PFSK-1 (cell line): ENCODE results near the gene CUL4A.

Experiments
- FOXP2 ChIP-seq: optimal IDR thresholded peaks from 2 replicates; pipeline ENCODE3; 2011; ENCODE audit warnings: borderline replicate concordance, control low read depth, inconsistent platforms; ENCODE audit not compliant: insufficient read depth; ENCODE audit errors: extremely low read length, extremely low read depth
- POLR2AphosphoS5 ChIP-seq: IDR thresholded peaks from 2 replicates; pipeline ENCODE4 v1.6.1; 2012; ENCODE audit warnings: low read depth, mild to moderate bottlenecking, control low read depth, low read length, moderate library complexity
- SIN3A ChIP-seq: IDR thresholded peaks from 2 replicates; pipeline ENCODE4 v1.6.1; 2012; ENCODE audit warnings: mild to moderate bottlenecking, low read length, moderate library complexity, borderline replicate concordance; ENCODE audit not compliant: insufficient read depth
- TAF1 ChIP-seq: IDR thresholded peaks from 2 replicates; pipeline ENCODE4 v1.6.1; 2012; ENCODE audit warnings: low read length, control low read depth, borderline replicate concordance; ENCODE audit not compliant: insufficient read depth
- TF ChIP-seq, protein P1 (sequence below), 2 experiments: IDR thresholded peaks; 2 replicates each; pipeline versions ENCODE4 v1.6.1 to v1.8.0; 2011 to 2012; ENCODE audit warnings: low read depth in 2 of 2, low read length in 2 of 2, control low read depth in 1 of 2, inconsistent platforms in 1 of 2, mild to moderate bottlenecking in 1 of 2, moderate library complexity in 1 of 2; ENCODE audit not compliant: insufficient read depth in 1 of 2

Gene CUL4A

DNA sequence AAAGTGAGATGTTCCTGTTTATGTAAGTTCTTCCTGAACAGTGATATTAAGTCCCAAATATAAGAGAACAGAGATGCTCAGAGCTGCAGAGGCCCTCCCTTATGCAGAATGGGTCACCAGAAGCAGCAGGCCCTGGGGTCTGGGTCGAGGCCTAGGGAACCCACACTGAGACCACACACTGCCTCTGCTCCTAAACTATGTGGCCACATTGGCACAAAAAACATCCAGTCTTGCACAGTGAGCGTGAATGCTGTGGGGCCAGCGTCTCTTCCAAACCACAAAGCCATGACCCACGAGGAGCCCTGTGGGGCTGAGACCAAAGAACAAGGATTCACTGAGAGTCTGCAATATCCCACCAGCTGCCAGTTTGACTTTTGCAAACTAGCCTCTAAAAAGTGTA lies 27.4 kb upstream of the CUL4A start:
- TF ChIP-seq SIN3A (no peak), FOXP2 (no peak), TAF1 (no peak), POLR2AphosphoS5 (no peak)
- TF ChIP-seq, protein P1, sequence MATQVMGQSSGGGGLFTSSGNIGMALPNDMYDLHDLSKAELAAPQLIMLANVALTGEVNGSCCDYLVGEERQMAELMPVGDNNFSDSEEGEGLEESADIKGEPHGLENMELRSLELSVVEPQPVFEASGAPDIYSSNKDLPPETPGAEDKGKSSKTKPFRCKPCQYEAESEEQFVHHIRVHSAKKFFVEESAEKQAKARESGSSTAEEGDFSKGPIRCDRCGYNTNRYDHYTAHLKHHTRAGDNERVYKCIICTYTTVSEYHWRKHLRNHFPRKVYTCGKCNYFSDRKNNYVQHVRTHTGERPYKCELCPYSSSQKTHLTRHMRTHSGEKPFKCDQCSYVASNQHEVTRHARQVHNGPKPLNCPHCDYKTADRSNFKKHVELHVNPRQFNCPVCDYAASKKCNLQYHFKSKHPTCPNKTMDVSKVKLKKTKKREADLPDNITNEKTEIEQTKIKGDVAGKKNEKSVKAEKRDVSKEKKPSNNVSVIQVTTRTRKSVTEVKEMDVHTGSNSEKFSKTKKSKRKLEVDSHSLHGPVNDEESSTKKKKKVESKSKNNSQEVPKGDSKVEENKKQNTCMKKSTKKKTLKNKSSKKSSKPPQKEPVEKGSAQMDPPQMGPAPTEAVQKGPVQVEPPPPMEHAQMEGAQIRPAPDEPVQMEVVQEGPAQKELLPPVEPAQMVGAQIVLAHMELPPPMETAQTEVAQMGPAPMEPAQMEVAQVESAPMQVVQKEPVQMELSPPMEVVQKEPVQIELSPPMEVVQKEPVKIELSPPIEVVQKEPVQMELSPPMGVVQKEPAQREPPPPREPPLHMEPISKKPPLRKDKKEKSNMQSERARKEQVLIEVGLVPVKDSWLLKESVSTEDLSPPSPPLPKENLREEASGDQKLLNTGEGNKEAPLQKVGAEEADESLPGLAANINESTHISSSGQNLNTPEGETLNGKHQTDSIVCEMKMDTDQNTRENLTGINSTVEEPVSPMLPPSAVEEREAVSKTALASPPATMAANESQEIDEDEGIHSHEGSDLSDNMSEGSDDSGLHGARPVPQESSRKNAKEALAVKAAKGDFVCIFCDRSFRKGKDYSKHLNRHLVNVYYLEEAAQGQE (IDR thresholded peaks at IDR 0.05; ENCODE audit: insufficient read depth in 1 of 2, low read depth in 2 of 2, low read length in 2 of 2), result no peak

DNA sequence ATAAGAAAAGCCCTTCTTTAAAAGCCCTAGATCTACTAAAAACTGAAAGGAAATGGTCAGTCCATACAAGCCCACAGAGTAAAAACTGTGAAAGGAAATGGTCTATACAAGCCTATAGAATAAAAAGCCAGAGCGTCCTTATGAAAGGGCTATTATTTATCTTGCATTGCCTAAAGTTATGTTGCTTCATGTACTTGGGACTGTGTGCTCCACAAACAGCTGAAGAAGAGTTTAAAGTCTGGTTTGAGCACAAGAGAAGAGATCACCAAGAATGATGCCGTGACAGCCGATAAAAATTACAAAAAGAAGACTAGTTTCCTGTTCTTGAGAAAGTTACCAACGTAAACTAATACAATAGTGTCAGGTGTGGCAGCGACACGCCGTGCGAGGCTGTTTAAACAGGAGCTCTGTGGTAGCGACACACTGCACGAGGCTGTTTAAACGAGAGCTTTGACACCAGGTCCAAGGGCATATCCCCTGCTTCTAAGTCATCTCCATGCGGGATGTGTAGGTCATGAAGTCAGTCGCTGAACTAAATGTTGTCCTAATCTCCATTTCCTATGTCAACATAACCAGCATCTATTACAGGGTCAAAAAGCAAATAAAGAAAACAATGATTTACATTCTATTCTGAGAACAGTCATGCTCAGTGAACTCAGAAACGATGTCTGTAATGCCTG lies 25.8 kb upstream of the CUL4A start:
- TF ChIP-seq FOXP2 (no peak), POLR2AphosphoS5 (no peak), SIN3A (no peak), TAF1 (no peak)
- TF ChIP-seq, protein P1 (IDR thresholded peaks at IDR 0.05; ENCODE audit: insufficient read depth in 1 of 2, low read depth in 2 of 2, low read length in 2 of 2), result no peak

DNA sequence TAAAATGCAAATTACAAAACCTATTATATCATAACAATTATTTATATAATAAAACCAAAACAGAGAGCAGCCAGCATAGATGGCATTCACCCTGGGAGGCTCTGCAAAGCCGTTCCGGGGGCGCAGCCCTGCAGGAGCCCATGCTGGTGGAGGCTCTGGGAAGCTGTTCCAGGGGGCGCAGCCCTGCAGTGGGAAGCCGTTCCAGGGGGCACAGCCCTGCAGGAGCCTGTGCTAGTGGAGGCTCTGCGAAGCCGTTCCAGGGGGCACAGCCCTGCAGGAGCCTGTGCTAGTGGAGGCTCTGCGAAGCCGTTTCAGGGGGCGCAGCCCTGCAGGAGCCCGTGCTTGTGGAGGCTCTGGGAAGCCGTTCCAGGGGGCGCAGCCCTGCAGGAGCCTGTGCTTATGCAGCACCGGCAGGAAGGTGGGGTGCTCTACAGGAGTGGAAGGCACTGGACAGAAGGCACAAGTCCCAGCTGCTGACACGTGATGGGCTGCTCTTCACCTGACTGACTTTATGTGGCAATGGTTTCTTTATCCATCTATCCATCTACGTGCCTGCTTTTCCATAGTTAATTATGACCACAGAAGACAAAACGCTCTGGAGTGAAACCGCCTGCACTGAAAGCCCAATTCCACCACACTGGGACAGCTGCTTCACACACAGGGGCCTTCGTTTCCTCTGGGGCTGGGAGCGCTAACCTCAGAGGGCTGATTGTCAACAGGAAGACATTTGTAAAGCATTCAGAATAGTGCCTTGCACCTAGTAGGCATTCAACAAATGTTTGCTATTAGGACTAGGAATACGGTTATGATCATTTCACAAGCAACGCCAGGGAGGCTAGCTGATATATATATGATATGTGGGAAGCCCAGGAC lies 24.6 kb upstream of the CUL4A start:
- TF ChIP-seq, protein P1 (IDR thresholded peaks at IDR 0.05; ENCODE audit: insufficient read depth in 1 of 2, low read depth in 2 of 2, low read length in 2 of 2), result no peak
- TF ChIP-seq FOXP2 (no peak), TAF1 (no peak), SIN3A (no peak), POLR2AphosphoS5 (no peak)

DNA sequence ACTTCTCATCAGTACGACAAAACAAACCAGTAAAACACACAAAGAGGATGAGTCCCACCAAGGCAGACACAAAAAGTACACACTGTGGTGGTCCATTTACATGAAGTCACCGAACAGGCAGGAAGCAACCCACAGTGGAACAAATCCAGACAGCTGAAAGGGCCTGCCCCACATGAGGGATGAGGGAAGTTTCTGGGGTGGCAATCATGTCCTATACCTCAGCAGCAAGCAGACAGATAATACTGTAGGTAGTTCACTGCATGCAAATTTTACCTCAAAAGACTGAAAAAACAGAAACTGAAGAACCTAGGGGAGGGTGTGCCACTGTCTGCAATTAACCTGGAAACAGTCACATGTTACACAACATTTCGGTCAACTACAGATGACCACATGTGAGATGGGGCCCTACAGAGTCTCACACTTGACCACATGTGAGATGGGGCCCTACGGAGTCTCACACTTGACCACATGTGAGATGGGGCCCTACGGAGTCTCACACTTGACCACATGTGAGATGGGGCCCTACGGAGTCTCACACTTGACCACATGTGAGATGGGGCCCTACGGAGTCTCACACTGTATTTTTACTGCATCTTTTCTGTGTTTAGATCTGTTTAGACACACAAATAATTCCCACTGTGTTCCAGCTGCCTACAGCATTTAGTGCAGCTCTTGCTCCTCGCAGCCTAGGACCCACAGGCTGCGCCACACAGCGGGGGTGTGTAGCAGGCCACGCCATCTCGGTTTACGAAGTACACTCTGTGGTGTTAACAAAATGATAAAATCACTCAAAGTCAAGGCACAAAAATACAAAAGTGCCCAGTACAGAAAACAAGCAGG lies 23.1 kb upstream of the CUL4A start:
- TF ChIP-seq TAF1, result no peak
- TF ChIP-seq, protein P1 (IDR thresholded peaks at IDR 0.05; ENCODE audit: insufficient read depth in 1 of 2, low read depth in 2 of 2, low read length in 2 of 2), result no peak
- no peak for TF ChIP-seq POLR2AphosphoS5
- no peak for TF ChIP-seq SIN3A
- TF ChIP-seq FOXP2, result no peak
